Measurements from ENCODE around the gene CPNE8.

CPNE8 gene

DNA sequence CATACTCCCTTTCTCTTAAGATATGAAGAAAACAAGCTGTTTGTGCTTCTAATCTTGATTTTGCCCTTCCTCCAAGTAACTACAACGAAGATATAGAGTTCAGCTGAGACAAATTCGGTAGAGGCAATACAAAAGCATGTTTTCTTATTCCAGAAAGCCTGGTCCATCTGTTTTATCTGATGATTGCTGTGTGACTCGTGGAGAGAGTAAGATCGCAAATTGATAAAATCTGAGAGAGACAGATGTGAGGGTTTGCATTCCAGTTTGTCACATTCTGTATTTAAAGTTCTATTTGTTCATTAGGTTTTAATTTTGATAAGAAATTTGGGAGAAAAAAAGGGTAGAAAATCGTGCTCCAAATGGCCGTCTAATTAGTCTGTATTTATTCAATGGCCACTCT lies 192.1 kb downstream of the CPNE8 start:
- no peak for DNase-seq

- no peak for DNase-seq
Measured at GRCh38 chr12:38711054-38711453, 194.3 kb downstream of the CPNE8 start.

- DNase-seq: no peak
Measured at GRCh38 chr12:38708466-38708865, 196.9 kb downstream of the CPNE8 start.

DNA sequence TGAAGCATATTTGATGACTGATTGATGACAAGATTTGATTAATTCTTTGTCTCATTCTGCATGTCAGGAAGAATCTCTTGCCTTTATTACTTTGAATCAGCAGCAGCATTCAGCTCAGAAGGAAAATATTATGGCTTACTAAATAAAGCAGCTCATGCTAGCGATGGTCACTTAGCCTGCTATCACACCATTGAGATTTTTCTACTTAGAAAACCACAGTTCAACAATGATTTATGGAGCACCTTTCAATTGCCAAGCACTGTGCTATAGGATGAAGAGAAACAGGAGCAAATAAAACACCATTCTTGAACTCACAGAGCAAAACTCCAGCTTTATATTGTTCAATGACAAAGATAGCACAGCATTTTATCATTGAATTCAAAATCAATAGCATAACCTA lies 197.7 kb downstream of the CPNE8 start:
- DNase-seq: no peak

DNA sequence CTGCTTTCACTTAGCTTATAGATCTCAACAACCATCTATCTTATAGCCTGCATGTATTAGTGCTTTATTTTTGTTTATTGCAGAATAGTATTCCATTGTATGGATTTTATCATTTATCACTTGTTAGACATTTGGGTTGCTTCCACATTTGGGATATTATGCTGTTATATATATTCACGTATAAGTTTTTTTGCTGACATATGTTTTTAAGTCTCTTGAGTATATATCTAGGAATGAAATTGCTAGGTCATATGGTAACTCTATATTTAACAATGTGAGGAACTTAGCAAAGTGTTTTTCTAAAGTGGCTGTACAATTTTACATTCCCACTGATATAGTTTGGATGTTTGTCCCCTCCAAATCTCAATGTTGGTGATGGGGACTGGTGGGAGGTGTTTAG lies 208.1 kb downstream of the CPNE8 start:
- no peak for DNase-seq

DNA sequence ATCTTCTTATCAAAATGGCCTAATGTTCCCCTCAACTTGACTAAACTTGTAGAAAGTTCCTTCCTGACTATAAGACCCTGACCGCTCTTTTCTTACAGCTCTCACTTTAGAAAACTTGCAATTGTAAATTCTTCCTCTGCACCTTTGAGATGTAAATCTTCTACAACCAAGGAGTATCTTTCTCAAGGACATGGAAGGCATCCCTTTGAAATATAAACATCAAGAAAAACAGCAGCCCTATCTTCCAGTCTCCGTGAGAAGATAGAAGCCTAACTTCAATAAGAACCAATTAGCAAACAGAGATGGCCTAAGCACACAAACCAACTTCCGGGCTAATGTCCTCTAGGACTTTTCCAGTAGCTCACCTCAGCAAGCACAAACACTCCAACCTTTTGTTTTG lies 210.3 kb downstream of the CPNE8 start:
- no peak for DNase-seq

- DNase-seq: no peak
Measured at GRCh38 chr12:38691164-38691563, 214.2 kb downstream of the CPNE8 start.

DNA sequence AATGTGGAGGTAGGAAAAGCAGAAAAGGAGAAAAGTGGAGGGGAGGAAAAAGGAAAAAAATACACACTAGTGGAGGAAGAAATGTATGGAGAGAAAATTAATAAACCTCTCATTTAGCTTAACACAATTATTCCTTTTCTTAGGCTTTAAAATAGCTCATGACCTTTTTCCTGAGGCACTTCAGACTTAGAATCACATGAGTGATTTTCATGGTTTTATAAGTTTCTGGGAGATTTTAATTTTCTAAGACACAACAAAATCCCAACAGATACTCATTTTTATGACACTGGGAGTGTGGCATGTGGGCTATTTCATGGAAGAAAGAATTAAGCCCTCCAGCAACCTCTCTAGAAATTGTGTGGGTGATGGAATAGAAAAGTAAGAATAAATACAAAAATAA lies 214.7 kb downstream of the CPNE8 start:
- no peak for DNase-seq

DNA sequence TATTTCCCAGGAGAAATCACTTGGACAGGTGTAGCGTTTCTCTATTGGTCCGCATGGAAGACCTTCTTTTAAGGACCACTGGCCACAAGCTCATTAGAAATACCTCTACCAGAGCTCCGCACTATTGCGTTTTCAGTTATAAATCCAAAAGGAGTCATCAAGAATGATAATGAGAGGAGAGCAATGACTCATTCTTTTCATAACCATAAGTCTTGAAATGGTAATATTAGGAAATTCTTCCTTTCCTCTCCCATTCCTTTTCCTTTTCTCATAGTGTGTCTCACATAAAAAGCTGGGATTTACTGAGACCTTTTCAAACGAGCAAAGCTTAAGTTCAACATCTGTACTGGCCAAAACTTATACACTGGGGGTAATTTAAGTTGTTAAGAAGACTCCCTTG lies 215.7 kb downstream of the CPNE8 start:
- no peak for DNase-seq

DNA sequence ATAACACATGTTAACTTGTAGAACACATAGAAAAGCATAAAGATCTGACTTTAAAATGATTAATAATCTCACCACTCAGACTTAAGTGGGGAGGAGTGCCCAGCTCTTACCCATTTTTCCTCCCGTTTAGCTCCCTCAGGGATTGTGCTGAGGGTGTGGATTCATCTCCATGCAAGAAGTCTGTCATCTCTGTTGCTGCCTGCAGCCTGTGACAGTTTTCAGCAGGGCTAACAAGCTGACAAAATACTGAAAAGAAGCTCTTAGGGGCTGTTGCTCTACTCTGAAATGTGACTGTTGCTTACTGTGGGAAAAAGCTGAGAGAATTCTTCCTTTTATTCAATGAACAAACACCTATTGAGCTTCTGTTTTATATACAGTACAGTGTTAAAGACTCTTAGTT lies 216.2 kb downstream of the CPNE8 start:
- DNase-seq: no peak

- DNase-seq: no peak
Measured at GRCh38 chr12:38682521-38682920, 222.9 kb downstream of the CPNE8 start.

- DNase-seq: peak; percentile 94
Measured at GRCh38 chr12:38669530-38669929, 235.9 kb downstream of the CPNE8 start.

DNA sequence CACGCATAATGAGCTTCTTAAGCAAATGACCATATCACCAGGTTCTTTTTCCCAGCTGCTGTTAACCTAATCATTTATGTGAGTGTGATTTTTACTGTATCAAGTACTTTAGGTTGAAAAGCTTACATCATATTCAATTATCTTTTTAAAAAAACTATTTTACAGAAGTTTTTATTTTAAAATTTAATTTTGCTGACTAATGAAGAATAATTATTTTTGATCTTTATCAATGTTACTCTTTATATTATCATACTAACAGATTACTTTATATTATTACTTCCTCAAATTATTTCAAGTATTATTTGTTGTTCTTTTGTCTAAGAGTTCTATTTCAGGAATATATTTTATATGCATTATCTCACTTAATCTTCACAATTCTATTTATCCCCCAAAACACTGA lies 236.3 kb downstream of the CPNE8 start:
- DNase-seq: no peak

DNA sequence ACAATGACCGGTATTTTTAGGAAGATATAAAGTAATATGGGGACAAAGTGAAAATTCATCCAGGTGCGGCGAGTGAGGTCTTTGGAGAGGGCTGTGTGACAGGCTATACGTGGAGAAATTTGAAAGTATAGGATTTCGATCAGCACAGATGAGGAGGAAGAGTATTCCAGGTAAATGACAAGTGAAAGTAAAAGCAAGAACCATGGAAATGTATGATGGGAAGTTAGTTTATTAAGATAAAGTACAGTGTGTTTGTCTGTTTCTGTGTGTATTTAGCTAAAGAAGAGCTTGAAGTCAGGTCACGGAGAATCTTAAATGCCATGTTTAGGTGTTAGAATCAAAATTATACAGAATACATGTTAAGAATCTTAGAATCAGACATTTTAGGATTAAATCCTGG lies 239.0 kb downstream of the CPNE8 start:
- DNase-seq: peak; percentile 18

DNA sequence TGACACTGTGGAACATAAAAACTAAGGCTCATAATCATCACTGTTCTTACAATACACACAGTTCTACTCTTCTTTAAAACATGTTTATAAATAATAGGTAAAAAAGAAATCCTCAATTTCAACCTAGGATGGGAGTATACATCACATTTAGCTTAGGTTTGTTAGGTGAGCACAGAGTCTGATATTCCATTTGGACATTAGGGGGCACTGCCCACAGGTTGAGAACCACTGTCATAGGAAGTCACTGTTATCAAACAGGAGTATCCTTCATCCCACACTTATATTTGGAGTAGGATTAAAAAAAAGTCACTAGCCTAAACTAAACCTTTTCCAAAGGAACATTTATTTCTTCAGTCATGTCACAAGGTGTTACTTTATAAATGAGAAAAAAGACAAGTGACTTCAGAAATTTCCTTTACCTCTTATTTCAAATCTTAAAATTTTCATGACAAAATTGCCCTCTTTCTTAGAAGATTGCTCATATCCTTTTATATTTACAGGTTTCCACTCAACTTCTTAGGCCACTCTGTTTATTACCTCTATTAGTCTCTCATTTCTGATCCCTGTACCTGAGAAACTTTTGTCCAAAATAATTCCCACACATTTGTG lies 240.6 kb downstream of the CPNE8 start:
- peak; percentile 73 for DNase-seq

DNA sequence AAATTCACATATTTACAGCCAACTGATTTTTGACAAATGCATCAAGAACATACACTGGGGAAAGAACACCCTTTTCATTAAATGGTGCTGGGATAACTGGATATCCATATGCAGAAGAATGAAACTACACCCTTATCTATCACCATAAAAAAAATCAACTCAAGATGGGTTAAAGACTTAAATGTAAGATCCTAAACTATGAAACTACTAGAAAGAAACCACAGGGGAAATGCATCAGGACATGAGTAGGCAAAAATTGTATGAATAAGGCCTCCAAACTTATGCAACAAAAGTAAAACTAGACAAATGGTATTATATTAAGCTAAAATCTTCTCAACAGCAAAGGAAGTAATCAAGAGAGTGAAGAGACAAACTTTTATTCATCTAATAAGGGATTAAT lies 242.6 kb downstream of the CPNE8 start:
- peak; percentile 42 for DNase-seq

DNA sequence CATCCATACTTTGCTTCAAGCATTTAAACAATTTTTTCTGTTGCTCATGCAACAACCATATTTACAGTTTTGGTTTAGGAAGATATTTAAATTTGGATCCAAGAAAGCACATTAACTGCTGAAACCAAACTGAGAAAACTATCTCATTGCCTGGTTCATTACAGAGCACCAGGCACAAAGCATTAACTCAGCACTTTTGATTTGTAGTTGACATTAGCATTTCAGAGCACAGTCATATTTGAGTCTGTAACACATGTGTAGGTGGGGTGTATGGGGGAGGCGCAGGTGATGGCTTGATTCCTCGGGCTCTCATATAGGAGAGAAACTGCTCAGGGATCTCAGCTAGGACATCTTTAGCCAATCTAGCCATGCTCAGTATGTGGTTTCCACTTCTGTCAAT lies 251.7 kb downstream of the CPNE8 start:
- DNase-seq: no peak

GRCh38 chr12:38648813-38649212 lies 256.6 kb downstream of the CPNE8 start:
- DNase-seq: no peak

GRCh38 chr12:38646146-38646545 lies 259.2 kb downstream of the CPNE8 start:
- DNase-seq: no peak

GRCh38 chr12:38639625-38640024 lies 265.8 kb downstream of the CPNE8 start:
- no peak for DNase-seq

DNA sequence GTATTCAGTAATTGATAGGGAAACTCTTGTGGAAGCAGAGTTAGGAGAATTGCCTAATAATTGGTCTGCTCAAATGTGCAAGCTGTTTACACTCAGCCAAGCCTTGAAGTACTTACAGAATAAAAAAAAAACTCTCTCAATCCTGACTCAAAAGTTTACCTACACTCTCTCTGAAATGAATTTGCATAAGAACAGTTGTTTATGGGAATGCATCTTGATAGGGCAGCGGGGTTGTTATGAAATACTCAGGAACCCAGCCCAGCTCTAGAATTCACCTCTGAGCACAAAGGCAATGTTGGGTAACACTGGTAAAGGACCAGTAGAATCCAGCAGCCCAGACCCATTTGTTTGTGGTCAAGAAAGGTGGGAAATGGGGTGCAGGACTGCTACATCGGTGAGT lies 267.0 kb downstream of the CPNE8 start:
- DNase-seq: no peak

DNA sequence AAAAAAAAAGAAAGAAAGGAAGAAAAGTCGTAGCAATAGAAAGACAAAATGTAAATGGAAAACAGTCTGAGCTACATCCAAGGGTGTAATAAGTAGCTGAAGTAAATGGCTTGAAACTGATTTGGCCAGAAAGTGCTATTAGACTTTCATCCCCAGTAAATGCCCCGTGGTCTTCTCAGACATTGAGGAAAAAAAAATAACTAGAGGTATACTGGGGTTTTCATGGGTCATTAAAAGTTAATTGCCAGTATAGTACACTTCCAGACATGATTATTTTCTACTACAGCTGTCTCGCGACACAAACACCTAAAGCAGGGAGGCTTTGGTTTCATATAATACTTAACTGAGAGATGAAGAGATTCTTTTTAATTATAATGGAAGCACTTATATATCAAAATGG lies 271.9 kb downstream of the CPNE8 start:
- no peak for DNase-seq

GRCh38 chr12:38629064-38629463 lies 276.3 kb downstream of the CPNE8 start:
- DNase-seq: no peak

GRCh38 chr12:38628288-38628687 lies 277.1 kb downstream of the CPNE8 start:
- DNase-seq: no peak

DNA sequence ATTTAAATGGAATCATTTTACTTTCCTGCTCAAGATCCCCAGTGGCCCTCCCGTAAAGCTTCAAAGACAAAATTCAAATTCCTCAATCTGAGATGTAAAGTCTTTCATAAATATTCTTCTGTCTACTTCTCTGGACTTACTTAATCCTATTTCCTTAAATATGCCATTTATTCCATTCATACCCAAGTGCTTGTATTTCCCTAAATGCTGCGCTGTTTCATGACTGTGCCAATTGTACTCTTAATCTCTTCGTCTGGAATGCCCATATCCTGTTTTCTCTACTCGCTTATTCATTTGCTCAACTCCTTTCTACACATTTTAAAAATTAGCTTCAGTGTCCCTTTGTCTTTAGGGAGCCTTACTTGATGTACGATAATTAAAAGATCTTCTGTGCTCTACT lies 280.1 kb downstream of the CPNE8 start:
- DNase-seq: no peak

DNA sequence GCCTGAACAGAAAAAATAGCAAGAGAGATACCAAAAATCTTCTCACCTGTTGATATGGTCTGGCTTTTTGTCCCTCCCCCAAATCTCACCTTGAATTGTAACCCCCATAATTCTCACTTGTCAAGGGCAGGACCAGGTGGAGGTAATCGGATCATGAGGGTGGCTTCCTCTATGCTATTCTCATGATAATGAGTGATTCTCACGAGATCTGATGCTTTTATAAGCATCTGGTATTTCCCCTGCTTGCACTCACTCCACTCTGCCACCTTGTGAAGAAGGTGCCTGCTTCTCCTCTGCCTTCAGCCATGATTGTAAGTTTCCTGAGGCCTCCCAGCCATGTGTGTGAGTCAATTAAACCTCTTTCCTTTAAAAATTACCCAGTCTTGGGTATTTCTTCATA lies 291.2 kb downstream of the CPNE8 start:
- DNase-seq: no peak
